Right lobe of liver (tissue), 6 donors: ENCODE measurements around the gene ZFP90. TPM values are rescaled to one million over a fixed set of nuclear protein-coding genes. Genes with fewer than 3 reads are reported as not detected.

Experiments used
- ATAC-seq, 4 donors: fragments of 200-7000 bp; cut with Tn5 transposase; one replicate each; pipeline ENCODE4 v1.9.1; 2020; ENCODE audit warnings: mild to moderate bottlenecking in 4 of 4, moderate library complexity in 4 of 4
- DNase-seq, 3 donors: peaks; one replicate each; pipeline ENCODE4 v3.0.0-alpha.2; 2020
- H3K27ac ChIP-seq, 3 donors: fragments of 200-600 bp; one replicate each; pipeline ENCODE4 v1.8.0; 2022
- H3K27me3 ChIP-seq, 2 donors: fragments of 200-600 bp; one replicate each; pipeline ENCODE4 v1.8.0; 2022
- H3K36me3 ChIP-seq, 4 donors: fragments of 200-600 bp; sonication (generic) in 1 of 4; one replicate each; pipeline versions ENCODE4 v1.5.1 to v1.8.0; 2017 to 2022; ENCODE audit warnings: control low read depth in 1 of 4
- H3K4me1 ChIP-seq, 4 donors: fragments of 200-600 bp; sonication (generic) in 1 of 4; one replicate each; pipeline versions ENCODE4 v1.5.1 to v1.8.0; 2017 to 2022; ENCODE audit warnings: control low read depth in 1 of 4
- H3K4me3 ChIP-seq, 3 donors: fragments of 200-600 bp; one replicate each; pipeline ENCODE4 v1.8.0; 2022
- H3K9me3 ChIP-seq, 4 donors: fragments of 200-600 bp; sonication (generic) in 1 of 4; one replicate each; pipeline versions ENCODE4 v1.5.1 to v1.8.0; 2017 to 2022; ENCODE audit warnings: control low read depth in 1 of 4
- POLR2A ChIP-seq: fragments of 450-650 bp; IDR thresholded peaks from one replicate; pipeline ENCODE4 v1.6.1; 2017; ENCODE audit warnings: antibody characterized with exemption, mild to moderate bottlenecking
- WGBS: methylation state at CpG from one replicate; pipeline ENCODE4 v1.1.6; 2018; ENCODE audit warnings: low coverage, low lambda C conversion rate; ENCODE audit not compliant: insufficient coverage; ENCODE audit errors: missing lambda C conversion rate; 5-methylcytosine and 5-hydroxymethylcytosine counted together
- intact Hi-C, 2 donors: fragments of 100-400 bp; cut with DNase I; formaldehyde crosslinking; loops; one replicate each; pipeline versions ENCODE4 v1.11.2 to v1.14.1; 2022
- long read RNA-seq: library from polyadenylated mRNA; unstranded; transcript quantifications from one replicate; pipeline ENCODE4 v2.0.0, GENCODE V29; 2019
- total RNA-seq, 6 experiments: library from RNA; depleted of rRNA in 2 of 6; stranded (reverse); fragments of >200 nt in 2 of 6; fragmentation: NEBNext Ultra II Directional in 3 of 6; extraction: Animal tissue kit (Norgen Biotek cat#: 25700) in 3 of 6; gene quantifications; one replicate each; pipeline versions ENCODE4 v1.1.0 to v1.2.4, GENCODE V29; 2016 to 2023
- TF ChIP-seq, protein P1 (sequence below), 4 donors: fragments of 200-600 bp in 3 of 4; fragments of 450-650 bp in 1 of 4; IDR thresholded peaks; one replicate each; pipeline versions ENCODE4 v1.5.1 to v1.8.0; 2016 to 2022; ENCODE audit warnings: antibody characterized with exemption in 4 of 4, mild to moderate bottlenecking in 2 of 4
- donor health status: DM: no; HTN: yes; CAD: no.
- donor health status: DM: no; HTN: no; CAD: no.
- donor health status: DM: no; HTN: no; CAD: no.
- donor health status: DM: no; HTN: yes; CAD: no.
- donor health status: DM: no; HTN: yes; CAD: no.

ZFP90 gene
- total RNA-seq: 10 to 100 TPM in 1 of 6 experiments, 1 to 10 TPM in 5; 3.4 to 11.3 (median 6.2) TPM
- long read RNA-seq, partial matches to known transcripts: 0 of 2 reads
- long read RNA-seq, other reads (novel, unspliced or antisense): 1 of 2 reads

DNA sequence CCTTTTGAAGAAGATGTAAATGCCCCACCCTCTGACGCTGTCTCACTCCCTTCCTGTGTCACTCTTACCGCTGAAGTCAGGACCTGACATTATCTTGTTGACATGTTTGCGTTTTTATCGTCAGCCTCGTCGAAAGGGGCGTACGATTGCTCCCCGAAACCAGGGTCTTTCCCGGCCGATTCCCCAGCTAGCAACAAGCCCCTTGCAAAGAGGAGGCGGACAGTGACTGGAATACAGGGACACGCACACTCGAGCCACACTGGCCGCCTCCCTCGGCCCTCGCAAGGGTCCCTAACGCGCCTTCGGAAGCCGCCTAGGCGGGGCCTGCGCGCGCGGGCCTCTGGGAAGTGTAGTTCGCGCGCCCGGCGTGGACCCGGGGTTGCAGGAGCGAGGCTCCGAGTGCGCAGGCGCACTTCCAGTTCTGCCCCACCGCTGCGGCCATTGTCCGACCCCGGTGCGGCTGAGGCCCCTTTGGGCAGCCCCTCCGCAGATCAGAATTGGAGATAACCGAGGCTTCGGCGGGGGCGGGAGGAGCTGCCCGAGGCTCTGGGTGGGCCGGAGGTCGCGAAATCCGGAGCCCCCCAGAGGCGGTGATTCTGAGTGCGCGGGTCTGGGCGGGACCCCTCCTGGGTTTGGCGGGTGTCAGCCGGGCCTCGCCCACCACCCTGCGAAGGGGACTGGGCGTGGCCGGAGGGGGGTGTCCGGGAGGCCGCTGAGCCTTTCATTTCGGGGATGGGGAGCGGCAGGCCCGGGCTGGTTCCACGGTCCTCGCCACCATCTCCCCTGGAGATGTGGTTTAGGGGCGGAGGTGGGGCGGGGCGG, at the start of gene ZFP90:
TSS of gene ZFP90 (plus strand) at position 412 of the 822 bp plus-strand sequence. CDS start 502 bp downstream, outside the sequence.
- H3K36me3 ChIP-seq: peaks cover 0 to 3% (median 0%) of the 10 kb centered on the region in 4 donors
- intact Hi-C loops: no loop called here
- peak; percentile 98 to 100 (median 99) for ATAC-seq
- peak; percentile 88 to 90 (median 88) for DNase-seq
- H3K4me3 ChIP-seq: peak within 1 kb of the TSS; percentile 95 to 98 (median 96)
- peak; percentile 48 for TF ChIP-seq POLR2A
- TF ChIP-seq, protein P1, sequence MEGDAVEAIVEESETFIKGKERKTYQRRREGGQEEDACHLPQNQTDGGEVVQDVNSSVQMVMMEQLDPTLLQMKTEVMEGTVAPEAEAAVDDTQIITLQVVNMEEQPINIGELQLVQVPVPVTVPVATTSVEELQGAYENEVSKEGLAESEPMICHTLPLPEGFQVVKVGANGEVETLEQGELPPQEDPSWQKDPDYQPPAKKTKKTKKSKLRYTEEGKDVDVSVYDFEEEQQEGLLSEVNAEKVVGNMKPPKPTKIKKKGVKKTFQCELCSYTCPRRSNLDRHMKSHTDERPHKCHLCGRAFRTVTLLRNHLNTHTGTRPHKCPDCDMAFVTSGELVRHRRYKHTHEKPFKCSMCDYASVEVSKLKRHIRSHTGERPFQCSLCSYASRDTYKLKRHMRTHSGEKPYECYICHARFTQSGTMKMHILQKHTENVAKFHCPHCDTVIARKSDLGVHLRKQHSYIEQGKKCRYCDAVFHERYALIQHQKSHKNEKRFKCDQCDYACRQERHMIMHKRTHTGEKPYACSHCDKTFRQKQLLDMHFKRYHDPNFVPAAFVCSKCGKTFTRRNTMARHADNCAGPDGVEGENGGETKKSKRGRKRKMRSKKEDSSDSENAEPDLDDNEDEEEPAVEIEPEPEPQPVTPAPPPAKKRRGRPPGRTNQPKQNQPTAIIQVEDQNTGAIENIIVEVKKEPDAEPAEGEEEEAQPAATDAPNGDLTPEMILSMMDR (IDR thresholded peaks at IDR 0.05): no peak
- H3K4me1 ChIP-seq: no peaks in the 10 kb centered on the region
- no peaks in the 10 kb centered on the region for H3K9me3 ChIP-seq
- 0% methylated on average over 10 of the region's 71 CpGs for WGBS
- peak within 1 kb of the TSS; percentile 51 to 77 (median 73) for H3K27ac ChIP-seq
- no peaks in the 10 kb centered on the region for H3K27me3 ChIP-seq

DNA sequence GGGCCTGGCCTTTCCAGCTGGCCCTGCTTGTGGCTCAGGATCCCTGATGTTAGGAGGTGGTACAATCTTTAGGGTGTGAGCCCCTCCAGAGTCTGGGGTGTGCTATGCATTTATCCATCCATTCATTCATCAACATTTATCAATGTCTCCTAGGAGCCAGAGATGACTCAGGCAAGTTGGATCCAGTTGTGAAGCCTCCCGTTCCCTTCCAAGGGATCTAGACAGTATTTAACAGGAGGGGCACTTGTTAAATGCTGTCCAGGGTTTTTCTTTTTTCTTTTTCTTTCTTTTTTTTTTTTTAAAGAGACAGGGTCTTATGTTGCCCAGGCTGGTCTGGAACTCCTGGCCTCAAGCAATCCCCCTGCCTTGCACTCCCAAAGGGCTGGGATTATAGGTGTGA, 48.7 kb upstream of the ZFP90 start:
- WGBS: 100% methylated on average over 1 of the region's 1 CpG
- DNase-seq: no peak
- TF ChIP-seq, protein P1 (IDR thresholded peaks at IDR 0.05): no peak
- TF ChIP-seq POLR2A: no peak
- intact Hi-C loops: no loop called here
- ATAC-seq: no peak
- H3K9me3 ChIP-seq: no peaks in the 10 kb centered on the region
- H3K36me3 ChIP-seq: no peaks in the 10 kb centered on the region
- H3K27ac ChIP-seq: no peak overlapping the region
- H3K4me1 ChIP-seq: peaks cover 0 to 21% (median 0%) of the 10 kb centered on the region in 4 donors
- no peak overlapping the region for H3K4me3 ChIP-seq
- H3K27me3 ChIP-seq: no peaks in the 10 kb centered on the region

DNA sequence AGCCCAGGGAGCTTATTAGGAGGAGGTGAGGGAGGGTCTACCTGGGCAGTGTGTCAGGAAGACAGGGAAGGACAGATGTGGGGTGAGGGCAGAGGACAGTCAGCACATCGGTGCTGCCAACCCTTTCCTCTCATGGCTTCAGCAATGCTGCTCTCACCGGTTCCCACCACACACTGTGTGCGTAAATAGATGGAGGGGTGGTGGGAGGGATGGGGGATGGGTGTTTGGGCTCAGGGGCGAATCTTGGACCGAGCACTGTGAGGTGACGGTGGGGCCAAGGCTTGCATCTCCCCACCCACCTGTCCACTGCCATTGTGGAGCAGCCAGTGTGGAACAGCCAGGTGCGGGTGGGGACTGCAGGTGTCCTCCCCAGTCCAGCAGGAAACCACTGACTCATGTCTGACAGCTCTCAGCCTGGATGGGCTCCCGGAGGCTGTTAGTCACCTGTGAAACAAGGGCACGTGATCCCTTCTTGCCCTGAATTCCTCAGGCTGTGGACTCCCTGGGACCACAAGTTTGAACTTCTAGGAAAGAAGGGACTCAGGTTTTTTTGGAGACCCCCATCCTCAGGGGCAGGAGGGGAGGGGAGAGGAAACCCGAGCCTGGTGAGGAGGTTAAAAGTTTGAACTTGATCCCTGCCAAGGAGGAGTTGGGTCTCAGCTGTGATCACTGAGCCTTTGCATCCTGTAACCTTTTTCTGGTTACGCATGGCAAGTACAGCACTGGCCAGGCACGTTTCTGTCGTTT, 48.1 kb upstream of the ZFP90 start:
- peak in 1 of 3 donors; percentile 29 for DNase-seq
- Histone ChIP-seq H3K4me1 (peaks cover 0 to 27% (median 0%) of the 10 kb centered on the region in 4 donors), H3K9me3 (no peaks in the 10 kb centered on the region), H3K4me3 (no peak overlapping the region), H3K27ac (no peak overlapping the region), H3K36me3 (no peaks in the 10 kb centered on the region), H3K27me3 (no peaks in the 10 kb centered on the region)
- 54% methylated on average over 7 of the region's 13 CpGs for WGBS
- peak in 3 of 4 donors; percentile 6 to 63 (median 32) for ATAC-seq
- intact Hi-C loops: no loop called here
- TF ChIP-seq, protein P1 (IDR thresholded peaks at IDR 0.05): no peak
- no peak for TF ChIP-seq POLR2A

DNA sequence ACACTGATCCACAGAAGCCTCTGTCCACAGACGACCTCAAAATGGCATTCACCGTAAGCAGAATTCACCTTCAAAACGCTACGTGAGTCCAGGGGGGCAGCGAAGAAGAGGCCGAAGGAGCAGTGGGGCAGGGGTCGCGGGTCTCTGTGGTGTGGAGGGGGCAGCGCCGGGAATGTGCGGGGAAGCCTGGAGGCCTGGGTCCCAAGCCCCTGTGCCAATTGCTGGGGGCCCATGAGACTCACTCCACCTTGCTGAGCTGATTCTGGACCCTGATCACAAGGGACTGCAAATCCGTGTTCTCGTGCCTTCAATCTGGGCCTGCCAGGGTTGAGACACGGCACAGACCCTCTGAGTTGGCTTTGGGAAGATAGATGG, 47.5 kb upstream of the ZFP90 start:
- intact Hi-C loops: no loop called here
- Histone ChIP-seq H3K36me3 (no peaks in the 10 kb centered on the region), H3K4me1 (peaks cover 0 to 29% (median 0%) of the 10 kb centered on the region in 4 donors), H3K4me3 (no peak overlapping the region), H3K27me3 (no peaks in the 10 kb centered on the region), H3K9me3 (no peaks in the 10 kb centered on the region), H3K27ac (no peak overlapping the region)
- DNase-seq: no peak
- 90% methylated on average over 2 of the region's 14 CpGs for WGBS
- no peak for ATAC-seq
- TF ChIP-seq, protein P1 (IDR thresholded peaks at IDR 0.05): no peak
- no peak for TF ChIP-seq POLR2A
